ENCODE results near the gene GPR152.

GPR152 gene

DNA sequence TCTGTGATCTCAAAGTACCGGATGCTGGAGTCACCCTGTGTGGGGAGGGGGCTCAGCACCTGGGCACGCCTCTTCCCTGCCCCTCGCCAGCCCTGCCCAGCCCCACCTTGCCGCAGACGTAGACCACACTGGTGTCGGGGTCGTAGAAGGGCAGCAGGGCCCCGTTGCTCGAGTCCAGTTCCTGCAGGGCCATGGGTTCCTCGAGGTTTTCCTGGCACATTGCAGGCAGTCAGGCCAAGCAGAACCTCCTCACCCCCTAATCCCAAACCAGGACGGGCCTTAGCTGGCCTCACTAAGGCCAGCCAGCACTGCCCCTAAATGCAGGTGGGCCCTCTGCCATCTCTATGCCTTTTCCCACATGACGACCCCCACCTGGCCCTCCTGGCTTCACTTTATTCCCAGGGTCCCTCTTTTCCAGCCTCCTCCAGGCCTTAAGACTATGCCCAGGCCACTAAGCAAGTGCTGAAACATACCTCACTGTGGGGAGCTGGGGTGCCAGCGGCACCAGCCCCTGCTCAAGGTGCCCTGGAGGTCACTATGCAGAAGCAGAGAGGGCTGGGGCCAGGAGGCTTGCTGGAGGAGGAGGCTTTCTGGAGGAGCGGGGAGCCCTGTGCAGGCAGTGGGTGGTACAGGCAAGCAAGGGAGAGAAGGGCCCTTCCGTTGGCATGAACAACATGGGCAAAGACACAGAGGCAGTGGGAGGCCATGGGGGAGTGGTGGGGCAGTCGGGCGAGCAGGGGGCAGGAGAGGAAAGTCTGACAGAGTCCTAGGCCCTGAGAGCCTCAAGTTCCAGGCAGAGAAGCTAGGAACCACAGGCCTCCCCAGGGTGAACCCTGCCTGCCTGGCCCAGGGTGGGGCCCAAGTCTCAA, 12.1 kb downstream of the GPR152 start:
- no peak for ATAC-seq
- H3K4me1 Mint-ChIP-seq: peaks cover 74% of the 10 kb centered on the region
- H3K9me3 Mint-ChIP-seq: no peaks in the 10 kb centered on the region
- H3K4me3 Mint-ChIP-seq: peak overlapping the region; percentile 95
- no peak for DNase-seq (ENCODE audit: low spot score in 2 of 2)
- H3K36me3 Mint-ChIP-seq: peaks cover 72% of the 10 kb centered on the region
- H3K27ac Mint-ChIP-seq: peak overlapping the region; percentile 94

DNA sequence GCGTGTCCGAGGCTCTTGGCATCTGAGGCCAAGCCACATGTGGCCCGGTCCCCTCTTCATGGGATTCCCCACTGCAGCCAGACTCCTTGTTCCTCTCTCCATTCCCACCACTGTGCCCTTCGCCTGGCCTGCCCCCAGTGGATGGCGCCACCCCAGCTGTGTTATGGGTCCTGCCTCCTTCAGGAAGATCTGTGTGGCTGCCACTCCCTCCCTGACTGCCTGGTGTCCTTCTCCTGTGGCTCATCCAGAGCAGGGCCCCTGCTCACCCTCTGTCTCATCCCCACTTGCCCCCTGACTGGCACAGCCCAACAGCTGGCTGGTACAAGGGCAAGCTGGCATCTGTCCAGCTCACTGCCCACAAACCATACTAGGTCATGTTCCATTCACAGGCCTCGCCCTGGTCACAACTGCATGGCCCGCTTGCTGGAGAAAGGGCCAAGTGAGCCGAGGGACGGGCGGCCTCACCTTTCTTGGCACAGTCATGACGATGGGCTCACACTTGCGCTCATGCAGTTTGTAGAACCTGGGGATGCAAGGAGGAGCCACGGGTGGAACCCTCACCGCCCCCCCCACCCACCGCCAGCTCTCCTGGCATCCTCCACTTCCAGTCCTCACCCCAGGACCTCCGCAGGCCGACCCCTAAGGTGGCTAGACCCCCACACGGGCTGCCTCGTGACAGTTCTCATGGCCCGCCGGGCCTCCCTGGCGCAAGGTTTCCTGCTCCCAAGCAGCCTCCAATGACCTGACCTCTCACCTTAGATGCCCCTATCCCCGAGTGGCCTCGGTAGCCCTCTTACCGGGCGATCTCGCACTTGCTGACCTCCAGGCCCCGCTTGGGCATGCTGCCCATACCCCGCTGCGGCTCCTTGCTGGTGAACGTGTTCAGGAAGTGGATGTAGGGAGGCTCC, 13.0 kb downstream of the GPR152 start:
- Mint-ChIP-seq H3K36me3 (peaks cover 73% of the 10 kb centered on the region), H3K4me3 (peak overlapping the region; percentile 95), H3K27ac (peak overlapping the region; percentile 94), H3K9me3 (no peaks in the 10 kb centered on the region), H3K4me1 (peaks cover 71% of the 10 kb centered on the region)
- DNase-seq (ENCODE audit: low spot score in 2 of 2) (no peak), ATAC-seq (no peak)

- Mint-ChIP-seq H3K9me3 (no peaks in the 10 kb centered on the region), H3K36me3 (peaks cover 79% of the 10 kb centered on the region), H3K27ac (peak overlapping the region; percentile 94), H3K4me3 (peak overlapping the region; percentile 95), H3K4me1 (peaks cover 80% of the 10 kb centered on the region)
- ATAC-seq (peak; percentile 66), DNase-seq (ENCODE audit: low spot score in 2 of 2) (peak; percentile 62 to 88)
Measured at GRCh38 chr11:67438158-67438902, 14.2 kb downstream of the GPR152 start.

DNA sequence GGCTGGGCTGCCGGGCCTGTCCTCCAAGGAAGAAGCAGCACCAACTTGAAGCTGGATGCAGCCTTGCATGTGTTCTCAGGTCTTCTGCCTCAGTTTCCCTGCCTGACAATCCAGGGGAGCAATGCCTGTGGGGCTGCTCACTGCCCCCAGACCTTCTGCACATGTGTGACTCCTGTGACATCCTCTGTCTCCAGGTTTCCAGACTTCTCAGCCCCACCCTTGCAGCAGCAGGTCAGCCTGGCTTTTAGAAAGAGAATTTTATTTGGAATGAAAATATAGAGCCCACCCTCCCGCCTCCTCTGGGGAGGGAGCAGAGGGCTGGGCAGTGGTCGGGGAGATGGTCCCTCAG, 14.7 kb downstream of the GPR152 start:
- Mint-ChIP-seq H3K27ac (peak overlapping the region; percentile 94), H3K4me3 (peak overlapping the region; percentile 95), H3K9me3 (no peaks in the 10 kb centered on the region), H3K36me3 (peaks cover 82% of the 10 kb centered on the region), H3K4me1 (peaks cover 83% of the 10 kb centered on the region)
- no peak for ATAC-seq
- DNase-seq (ENCODE audit: low spot score in 2 of 2): no peak

- DNase-seq (ENCODE audit: low spot score in 2 of 2): peak in 1 of 2 donors; percentile 85
- ATAC-seq: peak; percentile 33
- Mint-ChIP-seq H3K4me3 (peak within 1 kb of the TSS; percentile 95), H3K9me3 (no peaks in the 10 kb centered on the region), H3K36me3 (peaks cover 82% of the 10 kb centered on the region), H3K27ac (peak within 1 kb of the TSS; percentile 94), H3K4me1 (peaks cover 80% of the 10 kb centered on the region)
Measured at GRCh38 chr11:67437082-67437808, 15.3 kb downstream of the GPR152 start, which contains the start of gene PTPRCAP. Gene PTPRCAP (minus strand): TSS chr11:67437682. CDS start chr11:67437619, 63 bp downstream.

DNA sequence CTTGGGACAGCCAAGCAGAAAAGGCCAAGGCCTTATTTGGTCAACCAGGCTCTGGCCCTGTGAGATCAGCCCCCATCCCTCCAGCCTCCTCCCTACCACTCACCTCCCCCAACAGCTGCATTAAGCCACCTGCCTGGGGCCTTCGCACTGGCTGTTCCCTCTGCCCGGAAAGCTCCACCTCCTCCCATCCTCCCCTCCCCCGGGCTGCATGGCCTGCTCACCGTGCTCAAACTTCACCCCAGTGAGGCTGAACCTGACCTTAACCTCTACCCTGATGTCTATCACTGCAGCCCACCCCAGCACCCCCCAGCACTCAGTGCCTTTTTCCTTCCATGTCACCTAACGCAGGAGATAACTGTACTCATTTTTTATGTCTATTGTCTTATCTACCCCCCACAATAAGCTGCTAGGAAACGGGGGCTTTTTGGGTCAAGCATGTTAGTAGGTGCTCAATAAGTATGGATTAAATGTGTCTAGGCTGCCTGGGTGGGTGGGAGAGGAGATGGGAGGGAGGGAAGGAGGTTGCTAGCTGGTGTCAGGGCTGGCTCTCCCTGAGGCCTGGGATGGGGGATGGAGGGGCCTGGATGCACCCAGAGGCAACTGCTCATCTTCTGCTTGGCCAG, 16.0 kb downstream of the GPR152 start:
- H3K36me3 Mint-ChIP-seq: peaks cover 85% of the 10 kb centered on the region

GRCh38 chr11:67435727-67436458, 16.6 kb downstream of the GPR152 start:
- peaks cover 75% of the 10 kb centered on the region for H3K4me1 Mint-ChIP-seq
- H3K27ac Mint-ChIP-seq: peak overlapping the region; percentile 94
- peaks cover 92% of the 10 kb centered on the region for H3K36me3 Mint-ChIP-seq
- ATAC-seq (peak; percentile 1), DNase-seq (ENCODE audit: low spot score in 2 of 2) (no peak)
- no peaks in the 10 kb centered on the region for H3K9me3 Mint-ChIP-seq
- peak overlapping the region; percentile 95 for H3K4me3 Mint-ChIP-seq

More for the DNA sequence above, 16.0 kb downstream of the GPR152 start:
- Mint-ChIP-seq H3K4me3 (peak overlapping the region; percentile 95), H3K9me3 (no peaks in the 10 kb centered on the region), H3K27ac (peak overlapping the region; percentile 94), H3K4me1 (peaks cover 81% of the 10 kb centered on the region)
- DNase-seq (ENCODE audit: low spot score in 2 of 2): peak in 1 of 2 donors; percentile 84
- ATAC-seq: peak; percentile 52

DNA sequence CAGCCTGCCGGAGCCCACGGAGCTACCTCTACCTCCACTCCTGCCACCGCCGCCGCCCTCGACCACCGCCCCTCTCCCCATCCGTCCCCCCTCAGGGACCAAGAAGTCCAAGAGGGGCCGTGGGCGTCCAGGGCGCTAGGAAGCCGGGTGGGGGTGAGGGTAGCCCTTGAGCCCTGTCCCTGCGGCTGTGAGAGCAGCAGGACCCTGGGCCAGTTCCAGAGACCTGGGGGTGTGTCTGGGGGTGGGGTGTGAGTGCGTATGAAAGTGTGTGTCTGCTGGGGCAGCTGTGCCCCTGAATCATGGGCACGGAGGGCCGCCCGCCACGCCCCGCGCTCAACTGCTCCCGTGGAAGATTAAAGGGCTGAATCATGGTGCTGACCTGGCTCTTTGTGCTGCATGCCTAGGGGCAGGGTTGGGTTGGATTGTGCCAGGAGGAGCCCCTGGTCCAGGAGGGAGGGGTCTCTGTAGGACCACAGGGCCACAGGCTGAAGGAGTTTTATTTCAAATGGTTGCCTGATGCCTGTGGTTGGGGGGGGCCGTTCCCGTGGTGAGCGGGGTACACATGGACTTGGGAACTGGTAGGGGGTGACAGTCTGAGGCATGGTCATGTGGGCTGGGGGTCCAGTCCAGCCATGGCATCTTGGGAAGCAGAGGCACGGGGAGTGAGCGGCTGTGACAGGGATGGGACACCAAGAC, 17.4 kb downstream of the GPR152 start:
- Mint-ChIP-seq H3K4me3 (peak overlapping the region; percentile 95), H3K36me3 (peaks cover 97% of the 10 kb centered on the region), H3K9me3 (no peaks in the 10 kb centered on the region), H3K4me1 (peaks cover 68% of the 10 kb centered on the region), H3K27ac (peak overlapping the region; percentile 94)
- peak; percentile 3 for ATAC-seq
- DNase-seq (ENCODE audit: low spot score in 2 of 2): peak in 1 of 2 donors; percentile 69

DNA sequence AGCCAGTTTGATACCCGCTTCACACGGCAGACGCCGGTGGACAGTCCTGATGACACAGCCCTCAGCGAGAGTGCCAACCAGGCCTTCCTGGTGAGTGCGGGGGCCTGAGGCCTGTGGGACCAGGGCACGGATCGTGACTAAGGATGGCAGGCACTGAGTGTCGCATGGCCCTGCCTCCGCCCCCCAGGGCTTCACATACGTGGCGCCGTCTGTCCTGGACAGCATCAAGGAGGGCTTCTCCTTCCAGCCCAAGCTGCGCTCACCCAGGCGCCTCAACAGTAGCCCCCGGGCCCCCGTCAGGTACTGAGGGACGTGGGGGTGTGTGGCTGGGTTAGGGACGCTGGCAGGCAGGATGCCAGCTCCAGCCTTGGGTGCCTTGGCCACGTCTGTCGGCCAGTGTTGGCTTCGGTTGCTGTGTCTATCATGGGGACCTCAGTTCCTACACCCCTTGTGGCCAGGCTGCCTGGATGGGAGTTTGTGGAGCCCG, 18.1 kb downstream of the GPR152 start:
- Mint-ChIP-seq H3K9me3 (no peaks in the 10 kb centered on the region), H3K27ac (peak overlapping the region; percentile 94), H3K4me3 (peak overlapping the region; percentile 95), H3K4me1 (peaks cover 61% of the 10 kb centered on the region), H3K36me3 (peaks cover 97% of the 10 kb centered on the region)
- peak; percentile 66 for ATAC-seq
- peak in 1 of 2 donors; percentile 78 for DNase-seq (ENCODE audit: low spot score in 2 of 2)

- peak overlapping the region; percentile 94 for H3K27ac Mint-ChIP-seq
- DNase-seq (ENCODE audit: low spot score in 2 of 2) (peak in 1 of 2 donors; percentile 72), ATAC-seq (peak; percentile 42)
- peaks cover 54% of the 10 kb centered on the region for H3K4me1 Mint-ChIP-seq
- peaks cover 97% of the 10 kb centered on the region for H3K36me3 Mint-ChIP-seq
- H3K4me3 Mint-ChIP-seq: peak overlapping the region; percentile 95
- no peaks in the 10 kb centered on the region for H3K9me3 Mint-ChIP-seq
Measured at GRCh38 chr11:67433536-67434394, 18.8 kb downstream of the GPR152 start.

- no peak for ATAC-seq
- H3K36me3 Mint-ChIP-seq: peaks cover 100% of the 10 kb centered on the region
- no peak for DNase-seq (ENCODE audit: low spot score in 2 of 2)
- no peaks in the 10 kb centered on the region for H3K9me3 Mint-ChIP-seq
- peak overlapping the region; percentile 94 for H3K27ac Mint-ChIP-seq
- H3K4me3 Mint-ChIP-seq: peak overlapping the region; percentile 95
- H3K4me1 Mint-ChIP-seq: peaks cover 49% of the 10 kb centered on the region
Measured at GRCh38 chr11:67432655-67433349, 19.7 kb downstream of the GPR152 start.

All from stimulated activated effector memory CD8-positive, alpha-beta T cell treated with anti-CD3 and anti-CD28 coated beads, Interleukin-12 subunit alpha, Interleukin-12 subunit beta, amount 100 ng/mL, for 72 hours (primary cell).